ENCODE measurements around the gene CUBN.
"Not testable (repeated sequence)": the region's sequence is repeated elsewhere in the genome, so short reads cannot be mapped to it uniquely, and the experiment has no call there.

Gene CUBN

DNA sequence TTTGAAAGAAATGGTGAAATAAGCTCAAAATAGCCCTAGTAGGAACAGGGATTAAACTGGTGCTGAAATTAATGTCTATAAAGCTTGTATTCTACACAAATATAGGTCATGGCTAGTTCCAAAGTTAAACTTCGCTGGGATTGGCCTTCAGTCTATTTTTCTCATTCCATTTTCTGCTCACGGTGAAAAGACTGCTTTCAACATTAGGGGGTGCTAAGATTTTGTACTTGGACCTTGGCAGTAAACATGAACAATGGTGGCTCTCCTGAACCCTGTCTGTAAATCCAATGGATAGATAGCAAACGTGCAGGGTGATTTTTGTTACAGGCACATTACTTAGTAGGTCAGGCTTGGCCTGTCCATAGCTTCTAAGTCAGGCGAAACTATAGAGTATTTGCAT lies 276.4 kb downstream of the CUBN start:
- peak; percentile 25 for DNase-seq

DNA sequence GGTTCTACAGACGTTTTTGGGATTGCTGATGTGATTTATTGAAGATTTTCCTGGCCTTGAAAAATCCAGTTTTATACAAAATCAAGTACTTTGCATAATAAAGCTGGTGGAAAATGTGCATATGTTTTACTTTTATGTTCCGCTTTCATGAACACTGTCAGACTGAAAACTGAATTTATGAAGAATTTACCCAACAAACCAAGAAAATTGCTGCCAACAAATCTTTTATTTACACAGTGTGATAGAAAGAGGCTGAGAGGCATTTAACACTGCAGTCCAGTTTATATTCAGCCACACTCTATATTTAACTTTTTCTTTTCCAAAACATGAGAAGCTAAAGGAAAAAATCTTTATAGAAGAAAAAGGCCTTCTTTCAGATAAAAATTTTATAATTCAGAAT lies 277.0 kb downstream of the CUBN start:
- no peak for DNase-seq

DNA sequence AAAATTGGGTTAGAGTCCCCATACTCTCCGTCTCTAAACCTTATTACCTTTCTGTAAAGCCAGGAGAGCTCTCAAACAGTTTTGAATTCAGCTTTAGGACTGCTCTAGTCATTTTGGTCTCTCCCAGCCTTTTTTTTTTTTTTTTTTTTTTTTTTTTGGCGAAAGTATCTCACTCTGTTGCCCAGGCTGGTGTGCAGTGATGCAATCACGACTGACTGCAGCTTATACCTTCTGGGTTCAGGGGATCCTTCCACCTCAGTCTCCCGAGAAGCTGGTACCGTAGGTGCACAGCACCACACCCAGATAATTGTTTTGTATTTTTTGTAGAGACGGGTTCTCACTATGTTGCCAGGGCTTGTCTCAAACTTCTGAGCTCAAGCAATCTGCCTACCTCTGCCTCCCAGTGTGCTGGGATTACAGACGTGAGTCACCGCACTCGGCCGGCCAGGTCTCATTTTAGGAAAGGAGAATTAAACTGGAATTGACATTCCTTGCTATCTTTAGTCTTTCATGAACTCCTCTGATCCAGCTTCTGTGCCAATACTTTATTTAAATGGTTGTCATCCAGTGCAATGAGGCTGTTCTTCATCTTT lies 281.0 kb downstream of the CUBN start:
- no peak for DNase-seq

DNA sequence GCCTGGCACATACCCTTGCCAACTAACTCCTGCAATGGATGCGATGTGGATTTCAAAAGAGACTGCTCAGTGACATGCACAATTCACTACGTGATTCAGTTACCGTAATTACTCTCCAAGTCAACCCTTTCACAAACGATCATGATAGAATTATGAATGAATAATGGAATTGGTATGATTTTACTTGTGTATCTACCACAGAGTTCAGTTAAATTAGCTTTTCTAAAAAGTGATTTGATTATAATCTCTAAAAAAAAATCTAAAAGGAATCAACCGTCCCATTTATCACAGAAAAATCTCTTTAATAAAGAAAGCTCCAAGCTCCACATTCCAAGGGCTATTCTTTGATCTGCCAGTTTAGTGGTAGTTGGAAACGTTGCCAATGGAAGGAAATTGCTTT lies 282.0 kb downstream of the CUBN start:
- DNase-seq, result no peak

DNA sequence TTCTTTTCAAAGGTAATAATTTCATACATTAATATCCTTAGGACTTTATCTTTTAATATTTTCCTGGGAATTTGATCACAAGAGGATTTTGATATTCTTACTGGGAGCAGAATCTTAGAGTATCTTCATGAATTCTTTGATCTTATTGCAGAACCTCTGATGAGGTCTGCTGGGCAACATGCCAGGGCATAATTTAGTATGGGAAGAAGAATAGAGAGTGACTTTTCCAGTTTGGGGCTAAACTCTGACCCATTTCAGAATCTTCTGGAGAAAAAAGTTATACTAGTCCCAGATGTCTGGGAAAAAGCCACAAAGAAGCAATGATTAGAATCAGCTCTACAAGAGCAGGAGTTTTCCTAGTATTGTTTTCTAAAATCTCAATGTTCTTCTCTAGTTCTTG lies 284.4 kb downstream of the CUBN start:
- DNase-seq, result no peak

DNA sequence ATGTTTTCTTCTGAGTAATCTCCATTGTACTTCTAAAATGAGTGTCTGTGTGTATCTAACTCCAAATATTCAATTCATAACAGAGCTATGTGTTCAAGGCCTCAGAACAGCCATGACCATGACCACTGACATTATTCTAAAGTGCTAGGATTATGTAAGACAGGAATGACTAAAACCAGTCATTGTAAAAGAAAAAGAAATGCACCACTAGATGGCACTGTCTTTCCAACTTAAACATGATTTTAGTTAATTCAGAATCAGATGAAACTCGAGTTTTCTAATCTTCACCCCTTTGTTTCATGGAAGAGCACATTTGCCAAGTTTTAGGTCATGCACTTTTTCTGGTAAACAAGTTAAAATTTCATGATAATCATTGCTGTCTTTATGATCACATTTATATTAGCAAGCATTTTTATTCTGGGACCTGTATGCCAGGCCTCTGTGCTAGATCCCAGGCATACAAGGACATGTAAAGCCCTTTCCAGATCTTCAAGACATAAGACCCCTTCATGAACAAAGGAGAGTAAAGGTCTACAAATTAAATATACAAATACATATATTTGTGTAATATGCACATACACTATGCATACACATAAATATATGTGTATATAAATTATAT lies 286.2 kb downstream of the CUBN start:
- DNase-seq, result peak; percentile 90

DNA sequence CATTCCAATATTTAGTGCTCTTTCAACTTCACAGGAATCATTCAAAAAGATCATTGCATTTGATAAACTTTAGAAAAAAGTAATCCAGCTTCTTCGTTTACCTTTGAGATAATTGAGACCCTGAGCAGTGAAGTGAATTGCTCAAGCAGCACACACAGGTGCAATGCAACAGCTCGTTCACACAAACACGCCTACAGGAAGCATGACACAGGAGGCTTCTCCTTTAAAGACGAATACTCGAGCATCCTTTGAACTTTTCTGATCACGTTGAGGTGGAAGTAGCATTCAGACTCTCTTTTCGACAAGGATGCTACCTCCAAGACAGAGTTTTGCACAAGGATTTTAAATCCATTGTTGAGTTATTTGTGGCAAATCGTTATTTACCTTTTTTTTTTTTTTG lies 294.4 kb downstream of the CUBN start:
- no peak for DNase-seq

DNA sequence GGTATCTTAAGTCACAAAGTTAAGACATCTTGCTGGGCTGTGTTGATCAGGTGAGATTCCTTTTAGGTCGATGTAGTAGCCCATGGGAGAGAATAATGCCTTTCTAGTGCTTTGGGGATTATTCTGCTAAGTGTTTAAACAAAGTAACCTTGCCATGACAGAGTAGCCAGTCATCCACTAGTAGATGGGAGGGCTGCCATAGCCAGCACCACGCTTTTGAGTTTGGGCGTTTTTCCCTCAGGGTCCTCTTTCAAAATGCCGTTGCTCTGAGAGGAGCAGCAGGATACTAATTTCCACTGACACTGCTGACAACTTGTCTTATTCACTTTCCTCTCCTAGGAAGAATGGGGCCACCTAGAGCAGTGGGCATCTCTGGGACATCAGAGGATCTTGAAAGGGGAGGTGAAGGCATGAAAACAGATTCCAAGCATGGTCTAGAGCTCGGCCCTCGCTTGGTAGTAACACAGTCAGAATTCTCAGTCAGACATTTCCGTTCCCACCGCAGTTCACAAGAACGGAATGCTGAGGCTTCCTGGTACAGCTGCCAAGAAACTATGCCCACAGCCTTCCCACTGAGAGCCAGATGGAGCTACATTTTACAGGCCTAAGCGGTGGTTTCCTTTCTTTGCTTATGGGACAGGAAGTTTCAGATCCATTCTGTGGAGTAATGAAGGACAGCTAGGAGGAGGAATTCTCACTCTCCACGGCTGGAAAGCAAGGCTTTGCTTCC lies 297.1 kb downstream of the CUBN start:
- DNase-seq, result no peak

DNA sequence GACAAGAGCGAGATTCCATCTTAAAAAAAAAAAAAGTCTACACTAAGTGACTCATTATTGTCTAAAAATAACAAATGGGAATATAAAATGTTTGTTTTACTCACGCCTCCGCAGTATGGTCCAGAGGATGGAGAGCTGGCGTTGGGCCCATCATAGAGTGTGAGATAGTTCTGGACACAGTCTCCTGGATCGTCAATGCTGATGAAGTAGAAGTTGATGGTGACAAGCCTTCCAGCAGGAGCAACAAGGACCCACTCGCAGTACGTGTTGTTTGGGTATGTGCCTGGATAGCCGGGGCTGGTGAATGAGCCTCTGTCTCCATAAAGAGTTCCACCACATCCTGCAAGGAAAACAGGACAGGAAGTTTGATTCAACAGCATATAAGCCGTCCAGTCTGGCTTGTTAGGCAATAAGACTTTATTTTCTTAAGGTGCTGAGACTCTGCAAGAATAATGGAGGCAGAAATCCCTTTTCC lies 300.9 kb downstream of the CUBN start:
- no peak for DNase-seq

DNA sequence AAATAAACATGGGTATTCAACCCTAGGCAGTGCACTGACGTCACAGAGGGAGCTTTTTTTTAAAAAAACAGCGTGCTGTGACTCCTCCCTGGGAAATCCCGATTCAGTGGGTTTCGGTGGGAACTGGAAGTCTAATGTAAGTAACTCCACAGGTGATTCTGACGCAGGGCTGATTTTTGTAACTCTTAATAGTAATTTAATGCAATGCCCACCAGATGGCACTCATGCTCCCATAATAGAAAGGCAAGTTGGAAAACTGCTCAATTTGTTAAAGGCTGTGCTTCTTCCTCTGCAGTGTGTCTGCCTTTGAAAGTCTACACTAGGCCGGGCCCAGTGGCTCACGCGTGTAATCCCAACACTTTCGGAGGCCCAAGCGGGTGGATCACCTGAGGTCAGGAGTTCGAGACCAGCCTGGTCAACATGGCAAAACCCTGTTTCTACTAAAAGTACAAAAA lies 301.5 kb downstream of the CUBN start:
- DNase-seq, result peak; percentile 75

DNA sequence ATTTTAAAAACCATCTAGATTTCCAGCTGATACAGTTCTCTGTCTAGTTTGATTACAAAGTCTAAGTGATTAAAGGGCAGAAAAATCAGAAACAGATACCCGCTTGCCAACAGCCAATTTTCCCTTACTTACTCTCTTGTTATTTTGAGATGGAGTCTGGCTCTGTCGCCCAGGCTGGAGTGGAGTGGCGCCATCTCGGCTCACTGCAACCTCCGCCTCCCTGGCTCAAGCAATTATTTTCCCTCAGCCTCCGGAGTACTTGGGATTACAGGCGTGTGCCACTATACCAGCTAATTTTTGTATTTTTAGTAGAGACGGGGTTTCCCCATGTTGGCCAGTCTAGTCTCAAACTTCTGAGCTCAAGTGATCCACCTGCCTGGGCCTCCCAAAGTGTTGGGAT lies 302.1 kb downstream of the CUBN start:
- not testable (repeated sequence) for DNase-seq

DNA sequence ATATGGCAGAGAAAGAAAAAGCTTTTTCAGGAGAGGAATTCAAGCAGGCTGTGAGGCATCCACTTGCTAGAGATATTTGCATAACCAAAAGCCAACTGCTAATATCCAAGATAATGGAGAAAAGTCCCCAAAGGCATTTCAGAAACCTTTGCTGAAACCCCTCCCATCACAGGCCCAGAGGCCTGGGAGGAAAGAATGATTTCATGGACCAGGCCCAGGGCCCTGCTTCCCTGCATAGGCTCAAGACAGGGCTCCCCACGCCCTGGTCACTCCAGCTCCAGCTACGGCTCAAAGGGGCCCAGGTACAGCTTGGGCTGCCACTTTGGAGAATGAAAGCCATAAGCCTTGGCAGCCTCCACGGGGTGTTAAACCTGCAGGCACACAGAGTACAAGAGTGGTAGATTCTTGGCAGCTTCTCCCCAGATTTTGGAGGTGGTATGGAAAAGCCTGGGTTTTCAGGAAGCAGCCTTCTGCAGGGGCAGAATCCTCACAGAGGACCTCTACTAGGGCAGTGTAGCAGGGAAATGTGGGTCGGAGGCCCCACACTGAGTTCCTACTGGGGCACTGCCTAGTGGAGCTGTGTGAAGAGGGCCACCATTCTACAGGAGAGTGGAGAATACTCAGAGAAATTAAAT lies 306.8 kb downstream of the CUBN start:
- no peak for DNase-seq

DNA sequence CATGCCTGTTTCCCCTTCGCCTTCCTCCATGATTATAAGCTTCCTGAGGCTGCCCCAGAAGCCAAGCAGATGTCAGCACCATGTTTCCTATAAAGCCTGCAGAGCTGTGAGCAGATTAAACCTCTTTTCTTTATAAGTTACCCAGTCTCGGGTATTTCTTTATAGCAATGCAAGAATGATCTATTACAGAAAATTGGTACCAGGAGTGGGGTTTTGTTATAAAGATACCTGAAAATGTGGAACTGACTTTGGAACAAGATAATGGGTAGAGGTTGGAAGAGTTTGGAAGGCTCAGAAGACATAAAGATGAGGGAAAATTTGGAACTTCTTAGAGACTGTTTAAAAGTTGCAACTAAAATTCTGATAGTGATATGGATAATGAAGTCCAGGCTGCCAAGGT lies 307.6 kb downstream of the CUBN start:
- DNase-seq, result no peak

DNA sequence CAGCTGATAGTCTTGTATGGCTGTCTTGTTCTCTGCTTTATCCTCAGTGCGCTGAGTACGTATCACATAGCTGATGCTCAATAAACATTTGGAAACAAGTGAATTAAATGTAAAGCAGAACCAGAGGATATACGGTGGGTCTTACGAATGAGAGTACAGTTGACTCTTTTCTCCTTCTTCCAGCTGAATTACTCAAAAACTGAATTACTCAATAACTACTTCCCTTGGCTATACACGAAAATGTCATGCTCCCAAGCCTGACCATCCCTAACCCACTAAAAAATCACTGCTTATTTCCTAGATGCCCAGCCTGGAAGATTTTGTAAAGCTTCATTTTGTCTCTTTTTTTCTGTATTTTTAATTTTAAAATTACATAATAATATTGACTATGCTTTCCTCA lies 309.2 kb downstream of the CUBN start:
- peak; percentile 51 for DNase-seq

DNA sequence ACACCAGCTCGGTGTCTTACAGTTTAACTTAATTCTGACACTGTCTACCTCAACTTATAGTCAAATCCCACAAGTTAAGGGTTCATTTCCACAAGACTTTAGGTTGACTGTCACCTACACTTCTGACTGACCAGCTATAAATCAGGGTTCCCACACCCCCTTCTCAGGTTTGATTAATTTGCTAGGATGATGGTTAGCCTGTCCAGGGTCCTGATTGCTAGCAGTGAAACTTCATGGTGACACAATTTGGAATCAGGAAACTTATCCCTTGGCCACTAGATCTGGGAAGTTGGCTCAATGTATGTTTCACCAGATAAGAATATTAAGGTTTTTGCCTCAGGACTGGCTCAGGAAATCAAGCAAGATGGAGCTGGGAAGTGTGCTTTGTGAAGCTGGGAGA lies 309.6 kb downstream of the CUBN start:
- no peak for DNase-seq

DNA sequence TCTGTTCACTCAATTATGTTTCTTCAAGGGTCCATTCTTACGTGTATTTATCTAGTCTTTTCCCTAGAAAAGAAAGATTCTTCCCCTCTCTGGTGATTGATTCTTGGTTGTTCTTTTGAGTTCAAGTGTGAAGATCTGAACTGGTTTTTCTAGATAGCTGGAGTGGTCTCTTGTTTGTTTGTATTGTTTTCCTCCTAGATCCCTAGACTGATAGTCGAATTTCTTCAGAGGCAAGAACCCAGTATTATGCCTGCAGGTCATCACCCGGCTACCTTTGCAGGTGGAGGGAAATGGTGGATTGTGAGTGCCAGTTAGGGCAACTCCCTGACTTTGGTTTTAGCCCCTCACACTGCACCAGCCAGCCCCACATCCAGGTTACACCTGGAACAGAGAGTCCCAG lies 310.2 kb downstream of the CUBN start:
- DNase-seq, result no peak

DNA sequence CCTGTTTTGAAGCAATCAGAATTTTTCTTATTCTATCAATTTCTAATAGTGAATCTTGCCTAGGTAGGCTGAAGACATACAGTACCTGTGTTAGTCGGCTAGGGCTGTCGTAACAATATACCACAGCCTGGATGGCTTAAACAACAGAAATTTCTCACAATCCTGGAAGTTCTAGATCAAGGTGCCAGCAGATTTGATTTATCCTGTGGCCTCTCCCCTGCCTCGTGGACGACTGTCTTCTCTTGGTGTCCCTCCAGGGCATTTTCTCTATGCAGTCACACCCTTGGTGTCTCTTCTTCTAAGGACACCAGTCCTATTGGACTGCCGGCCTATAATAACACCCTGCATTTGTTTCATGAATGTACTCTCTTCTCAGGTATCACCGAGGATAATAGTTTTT lies 310.6 kb downstream of the CUBN start:
- DNase-seq, result no peak

DNA sequence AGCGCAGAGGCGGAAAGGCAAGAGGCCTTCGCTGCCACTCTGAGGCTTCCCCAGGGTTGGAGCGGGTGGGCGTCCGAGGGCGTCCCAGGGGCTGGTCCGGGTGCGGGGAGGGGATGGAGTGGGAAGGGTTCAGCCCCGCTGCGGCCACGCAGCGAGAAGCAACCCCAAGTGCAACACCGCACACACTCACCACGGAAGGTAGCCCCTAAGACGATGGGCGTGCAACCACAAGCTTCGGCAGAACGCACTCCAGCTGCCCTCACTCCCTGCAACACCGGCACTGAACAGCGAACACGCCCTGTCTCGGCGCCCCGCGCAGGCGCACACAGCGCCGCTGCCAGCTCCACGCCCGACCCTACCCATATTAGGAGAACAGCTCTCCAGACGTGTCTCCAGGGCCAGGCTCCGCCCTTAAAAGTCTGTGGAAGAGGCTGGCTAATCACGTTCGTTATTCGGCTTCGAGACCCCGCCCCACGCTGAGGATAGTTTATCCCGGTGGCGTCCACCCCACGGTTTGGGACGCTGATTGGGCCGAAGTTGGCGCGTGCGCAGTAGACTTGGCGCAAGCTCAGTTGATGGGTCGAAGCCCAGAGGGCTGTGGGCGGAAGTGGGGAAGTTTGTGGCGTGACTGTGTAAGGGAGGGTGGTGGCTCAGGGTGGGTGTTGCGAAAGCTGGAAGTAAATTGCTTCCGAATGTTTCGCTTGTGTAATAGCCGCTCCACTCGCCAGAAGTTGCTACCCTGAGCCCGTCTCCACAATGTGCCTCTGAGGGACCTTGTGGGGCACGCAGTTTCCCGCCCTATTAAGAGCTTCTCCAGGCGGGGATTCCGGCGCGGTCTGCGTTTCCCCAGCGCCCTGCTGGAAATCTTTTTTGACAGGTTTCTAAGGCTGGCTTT lies 312.2 kb downstream of the CUBN start, which contains the start of gene RSU1:
TSS of gene RSU1 (minus strand) at position 300 of the 895 bp plus-strand sequence. CDS start 343 bp downstream, outside the sequence.
- peak; percentile 100 for DNase-seq

DNA sequence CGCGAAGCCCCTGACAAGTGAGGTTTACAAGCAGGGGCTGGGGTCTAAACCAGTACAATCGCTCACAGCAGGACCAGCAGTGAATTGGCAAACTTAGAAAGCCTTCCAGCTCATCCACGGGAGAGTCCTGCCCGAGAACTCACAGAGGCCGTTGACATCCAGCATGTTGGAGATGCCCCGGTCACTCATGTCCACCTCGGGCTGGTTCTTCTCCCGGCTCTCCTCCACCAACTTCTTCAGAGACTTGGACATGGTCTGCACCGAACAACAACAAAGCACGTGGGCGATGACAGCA lies 312.8 kb downstream of the CUBN start:
- peak; percentile 56 for DNase-seq

DNA sequence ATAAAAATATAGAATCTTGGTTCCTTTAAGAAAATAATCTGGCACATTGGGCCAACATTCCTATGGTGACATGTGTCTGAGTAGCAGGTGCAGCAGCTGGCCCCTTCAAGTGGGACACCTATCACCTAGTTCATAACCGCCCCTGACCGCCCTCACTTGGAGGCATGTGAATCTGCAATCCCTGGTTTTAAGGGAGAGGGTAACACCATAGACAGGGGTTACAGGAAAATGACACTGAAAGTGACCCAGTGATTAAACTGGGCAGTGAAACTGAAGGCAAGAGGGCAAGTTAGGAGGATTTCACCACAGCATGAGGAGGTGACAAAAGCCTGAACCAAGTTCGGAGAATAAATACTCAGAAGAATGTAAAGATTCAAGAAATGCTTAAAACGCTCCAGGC lies 313.4 kb downstream of the CUBN start:
- DNase-seq, result peak; percentile 72

DNA sequence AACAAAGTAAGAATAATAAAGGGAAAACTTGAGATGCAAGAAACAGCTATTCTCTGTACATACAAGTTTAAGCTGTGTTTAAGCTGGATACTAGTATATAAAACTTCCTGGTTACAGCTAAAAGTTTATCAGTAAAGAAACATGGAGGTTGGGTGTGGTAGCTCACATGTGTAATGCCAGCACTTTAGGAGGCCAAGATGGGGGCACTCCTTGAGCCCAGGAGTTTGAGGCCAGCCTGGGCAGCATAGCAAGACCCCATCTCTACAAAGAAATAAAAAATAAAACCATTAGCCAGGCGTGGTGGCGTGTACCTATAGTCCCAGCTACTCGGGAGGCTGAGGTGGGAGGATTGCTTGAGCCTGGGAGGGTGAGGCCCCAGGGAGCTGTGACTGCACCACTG lies 315.6 kb downstream of the CUBN start:
- no peak for DNase-seq

DNA sequence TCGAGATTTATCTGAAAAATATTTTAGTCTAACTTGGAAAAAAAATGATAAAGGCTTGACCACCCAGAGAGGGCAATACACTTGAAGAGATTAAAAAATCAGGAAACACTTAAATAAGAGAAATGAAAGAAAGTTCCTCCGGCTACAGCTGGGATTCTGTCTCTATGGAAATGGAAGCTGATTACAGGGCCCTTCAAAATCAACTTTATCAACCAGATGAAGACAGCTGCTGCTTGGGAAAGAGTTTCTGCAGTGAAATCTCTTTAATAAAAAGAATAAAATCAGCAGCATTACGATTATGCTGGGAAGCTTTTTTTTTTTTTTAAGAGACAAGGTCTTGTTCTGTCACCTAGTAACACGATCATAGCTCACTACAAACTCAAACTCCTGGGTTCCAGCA lies 316.9 kb downstream of the CUBN start:
- no peak for DNase-seq

DNA sequence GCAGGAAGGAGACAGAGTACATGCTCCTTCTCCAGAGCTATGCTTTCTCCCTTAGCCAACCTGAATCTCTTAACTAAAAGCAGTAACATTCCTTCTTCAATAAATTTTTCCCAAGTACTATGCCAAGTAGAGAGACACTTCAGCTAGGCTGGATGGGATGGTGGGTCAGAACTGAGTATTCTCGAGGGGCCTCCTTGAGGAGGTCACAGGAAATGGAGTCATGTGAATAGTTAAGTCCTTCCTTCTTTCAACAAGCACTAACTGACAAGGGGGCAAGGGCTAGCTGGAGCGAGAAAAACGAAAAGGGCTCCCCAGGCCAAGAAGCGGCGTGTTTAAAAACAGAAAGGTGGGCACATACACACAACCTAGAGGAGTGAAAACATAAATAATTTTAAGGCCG lies 317.8 kb downstream of the CUBN start:
- DNase-seq, result no peak

All from inflammatory macrophage treated with lipopolysaccharide for 4 hours (primary cell).